Uterus (tissue), 2 donors: ENCODE data around the gene FAM161A.

Source experiments
- POLR2A ChIP-seq, 2 donors: fragments of 450-650 bp; IDR thresholded peaks; one replicate each; pipeline ENCODE4 v1.6.1; 2016; ENCODE audit warnings: antibody characterized with exemption in 2 of 2, mild to moderate bottlenecking in 1 of 2, moderate library complexity in 1 of 2
- TF ChIP-seq, protein P1 (sequence below), 4 experiments: fragments of 200-600 bp in 2 of 4; fragments of 450-650 bp in 2 of 4; sonication (generic) in 2 of 4; IDR thresholded peaks; one replicate each; pipeline ENCODE4 v1.5.1; 2016 to 2019; ENCODE audit warnings: antibody characterized with exemption in 4 of 4, mild to moderate bottlenecking in 2 of 4, moderate library complexity in 1 of 4

DNA sequence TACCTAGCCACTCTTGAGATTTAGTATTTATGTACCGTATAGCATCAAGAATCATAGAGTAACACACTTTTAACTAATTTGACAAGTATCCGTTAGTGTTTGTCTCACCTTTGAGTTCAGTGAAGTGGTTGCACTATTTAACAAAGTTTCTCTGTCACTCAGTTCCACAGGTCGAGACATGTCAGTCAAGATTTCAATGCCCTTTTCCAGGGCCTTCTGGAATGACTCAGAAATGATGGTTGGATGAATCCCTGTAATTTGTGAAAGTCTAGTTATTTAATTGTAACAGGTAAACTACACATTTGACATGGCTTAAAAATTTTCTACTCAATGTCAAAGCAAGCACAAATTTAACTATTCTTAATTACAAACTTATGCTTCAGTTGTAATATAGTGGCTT lies 24.9 kb upstream of the FAM161A start:
- TF ChIP-seq, protein P1, sequence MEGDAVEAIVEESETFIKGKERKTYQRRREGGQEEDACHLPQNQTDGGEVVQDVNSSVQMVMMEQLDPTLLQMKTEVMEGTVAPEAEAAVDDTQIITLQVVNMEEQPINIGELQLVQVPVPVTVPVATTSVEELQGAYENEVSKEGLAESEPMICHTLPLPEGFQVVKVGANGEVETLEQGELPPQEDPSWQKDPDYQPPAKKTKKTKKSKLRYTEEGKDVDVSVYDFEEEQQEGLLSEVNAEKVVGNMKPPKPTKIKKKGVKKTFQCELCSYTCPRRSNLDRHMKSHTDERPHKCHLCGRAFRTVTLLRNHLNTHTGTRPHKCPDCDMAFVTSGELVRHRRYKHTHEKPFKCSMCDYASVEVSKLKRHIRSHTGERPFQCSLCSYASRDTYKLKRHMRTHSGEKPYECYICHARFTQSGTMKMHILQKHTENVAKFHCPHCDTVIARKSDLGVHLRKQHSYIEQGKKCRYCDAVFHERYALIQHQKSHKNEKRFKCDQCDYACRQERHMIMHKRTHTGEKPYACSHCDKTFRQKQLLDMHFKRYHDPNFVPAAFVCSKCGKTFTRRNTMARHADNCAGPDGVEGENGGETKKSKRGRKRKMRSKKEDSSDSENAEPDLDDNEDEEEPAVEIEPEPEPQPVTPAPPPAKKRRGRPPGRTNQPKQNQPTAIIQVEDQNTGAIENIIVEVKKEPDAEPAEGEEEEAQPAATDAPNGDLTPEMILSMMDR (IDR thresholded peaks at IDR 0.05) = no peak
- no peak for TF ChIP-seq POLR2A (IDR thresholded peaks at IDR 0.05)
